Skeletal muscle satellite cell (primary cell): Measurements from ENCODE around the gene NCKAP5.
"Not testable (repeated sequence)": the region's sequence is repeated elsewhere in the genome, so short reads cannot be mapped to it uniquely, and the experiment has no call there.

ENCODE experiments used
- H3K27me3 ChIP-seq: 2 replicates; pipeline ENCODE4 v1.7.0; 2013; ENCODE audit warnings: low read length; ENCODE audit not compliant: control insufficient read depth, insufficient read depth
- H3K36me3 ChIP-seq: 2 replicates; pipeline ENCODE4 v1.7.0; 2013; ENCODE audit warnings: mild to moderate bottlenecking, control low read depth, low read length; ENCODE audit not compliant: insufficient read depth
- H3K4me1 ChIP-seq: 2 replicates; pipeline ENCODE4 v1.7.0; 2013; ENCODE audit warnings: low read length; ENCODE audit not compliant: control insufficient read depth, insufficient read depth
- H3K4me2 ChIP-seq: 2 replicates; pipeline ENCODE4 v1.7.0; 2013; ENCODE audit warnings: mild to moderate bottlenecking, low read length
- H3K4me3 ChIP-seq: 2 replicates; pipeline ENCODE4 v1.7.0; 2013; ENCODE audit warnings: low read length
- H3K9ac ChIP-seq: 2 replicates; pipeline ENCODE4 v1.7.0; 2013; ENCODE audit warnings: mild to moderate bottlenecking, low read depth, low read length, moderate library complexity
- H3K9me3 ChIP-seq: replicated peaks from 2 replicates; pipeline ENCODE4 v1.7.0; 2013; ENCODE audit warnings: mild to moderate bottlenecking, control low read depth, low read length

The NCKAP5 gene

GRCh38 chr2:132725748-132726147 lies 842.5 kb downstream of the NCKAP5 start:
- H3K9ac ChIP-seq = no peak overlapping the region
- H3K4me2 ChIP-seq = no peak overlapping the region
- H3K4me1 ChIP-seq = no peaks in the 10 kb centered on the region
- no peaks in the 10 kb centered on the region for H3K36me3 ChIP-seq
- H3K27me3 ChIP-seq = no peaks in the 10 kb centered on the region
- no peak overlapping the region for H3K4me3 ChIP-seq
- no peaks in the 10 kb centered on the region for H3K9me3 ChIP-seq

GRCh38 chr2:132725148-132725547 lies 843.1 kb downstream of the NCKAP5 start:
- H3K4me2 ChIP-seq = no peak overlapping the region
- H3K4me1 ChIP-seq = no peaks in the 10 kb centered on the region
- no peaks in the 10 kb centered on the region for H3K9me3 ChIP-seq
- H3K4me3 ChIP-seq = no peak overlapping the region
- H3K9ac ChIP-seq = no peak overlapping the region
- no peaks in the 10 kb centered on the region for H3K27me3 ChIP-seq
- H3K36me3 ChIP-seq = no peaks in the 10 kb centered on the region

GRCh38 chr2:132721938-132722337 lies 846.3 kb downstream of the NCKAP5 start:
- no peaks in the 10 kb centered on the region for H3K9me3 ChIP-seq
- no peaks in the 10 kb centered on the region for H3K27me3 ChIP-seq
- no peak overlapping the region for H3K4me2 ChIP-seq
- H3K4me1 ChIP-seq = no peaks in the 10 kb centered on the region
- H3K4me3 ChIP-seq = no peak overlapping the region
- H3K9ac ChIP-seq = no peak overlapping the region
- no peaks in the 10 kb centered on the region for H3K36me3 ChIP-seq

GRCh38 chr2:132720393-132720792 lies 847.9 kb downstream of the NCKAP5 start:
- H3K9me3 ChIP-seq = no peaks in the 10 kb centered on the region
- no peak overlapping the region for H3K4me3 ChIP-seq
- no peaks in the 10 kb centered on the region for H3K27me3 ChIP-seq
- H3K9ac ChIP-seq = no peak overlapping the region
- no peak overlapping the region for H3K4me2 ChIP-seq
- no peaks in the 10 kb centered on the region for H3K36me3 ChIP-seq
- no peaks in the 10 kb centered on the region for H3K4me1 ChIP-seq

GRCh38 chr2:132719480-132719879 lies 848.8 kb downstream of the NCKAP5 start:
- Histone ChIP-seq H3K4me3 (no peak overlapping the region), H3K9ac (no peak overlapping the region)

GRCh38 chr2:132716954-132717353 lies 851.3 kb downstream of the NCKAP5 start:
- H3K27me3 ChIP-seq = no peaks in the 10 kb centered on the region
- H3K4me1 ChIP-seq = no peaks in the 10 kb centered on the region
- H3K4me3 ChIP-seq = no peak overlapping the region
- H3K9me3 ChIP-seq = no peaks in the 10 kb centered on the region
- no peaks in the 10 kb centered on the region for H3K36me3 ChIP-seq
- H3K4me2 ChIP-seq = no peak overlapping the region
- no peak overlapping the region for H3K9ac ChIP-seq

More at GRCh38 chr2:132719480-132719879, 848.8 kb downstream of the NCKAP5 start:
- Histone ChIP-seq H3K9me3 (no peaks in the 10 kb centered on the region), H3K4me1 (no peaks in the 10 kb centered on the region), H3K27me3 (no peaks in the 10 kb centered on the region), H3K36me3 (no peaks in the 10 kb centered on the region), H3K4me2 (no peak overlapping the region)

GRCh38 chr2:132715386-132716351 lies 852.6 kb downstream of the NCKAP5 start:
- Histone ChIP-seq H3K36me3 (no peaks in the 10 kb centered on the region), H3K4me2 (no peak overlapping the region), H3K4me3 (no peak overlapping the region), H3K9me3 (no peaks in the 10 kb centered on the region), H3K27me3 (no peaks in the 10 kb centered on the region), H3K4me1 (no peaks in the 10 kb centered on the region), H3K9ac (no peak overlapping the region)

- Histone ChIP-seq H3K4me3 (no peak overlapping the region), H3K4me1 (no peaks in the 10 kb centered on the region), H3K27me3 (peaks cover 3% of the 10 kb centered on the region), H3K36me3 (no peaks in the 10 kb centered on the region), H3K9ac (no peak overlapping the region), H3K9me3 (no peaks in the 10 kb centered on the region), H3K4me2 (no peak overlapping the region)
These were observed 864.9 kb downstream of the NCKAP5 start for GRCh38 chr2:132703396-132703795.

GRCh38 chr2:132701810-132702209 lies 866.5 kb downstream of the NCKAP5 start:
- no peaks in the 10 kb centered on the region for H3K36me3 ChIP-seq
- H3K4me2 ChIP-seq = no peak overlapping the region
- H3K4me3 ChIP-seq = no peak overlapping the region
- no peak overlapping the region for H3K9ac ChIP-seq
- no peaks in the 10 kb centered on the region for H3K4me1 ChIP-seq
- peaks cover 3% of the 10 kb centered on the region for H3K27me3 ChIP-seq
- H3K9me3 ChIP-seq = no peaks in the 10 kb centered on the region

GRCh38 chr2:132699802-132700201 lies 868.5 kb downstream of the NCKAP5 start:
- H3K4me2 ChIP-seq, H3K4me3 ChIP-seq, H3K9ac ChIP-seq, H3K9me3 ChIP-seq, H3K4me1 ChIP-seq, H3K27me3 ChIP-seq, H3K36me3 ChIP-seq: not testable (repeated sequence)

- H3K36me3 ChIP-seq, H3K4me3 ChIP-seq, H3K27me3 ChIP-seq, H3K4me2 ChIP-seq, H3K4me1 ChIP-seq, H3K9ac ChIP-seq, H3K9me3 ChIP-seq: not testable (repeated sequence)
These were observed 869.9 kb downstream of the NCKAP5 start for GRCh38 chr2:132698347-132698746.
